Natural killer cell (primary cell): ENCODE data around the gene RAB8A. TPM values are rescaled to one million over a fixed set of nuclear protein-coding genes. Genes with fewer than 3 reads are reported as not detected.

Experiments used
- ATAC-seq, 3 donors: fragments of 150-1000 bp in 2 of 3; fragments of 200-7000 bp in 1 of 3; cut with Tn5 transposase; 1 replicate in 1 of 3; 2 replicates in 2 of 3; pipeline ENCODE4 v1.10.0; 2021; ENCODE audit warnings: mild to moderate bottlenecking in 2 of 3, moderate library complexity in 2 of 3
- DNase-seq, 2 donors: peaks; one replicate each; pipeline versions ENCODE4 v3.0.0 to v3.0.0-alpha.2; 2013 to 2021; ENCODE audit warnings: mixed read lengths in 1 of 2
- H3K27ac ChIP-seq: one replicate; pipeline ENCODE4 v1.5.1; 2013; ENCODE audit warnings: mild to moderate bottlenecking, low read length
- H3K27me3 ChIP-seq: one replicate; pipeline ENCODE4 v1.6.1; 2013; ENCODE audit warnings: low read length; ENCODE audit not compliant: control insufficient read depth, insufficient read depth
- H3K36me3 ChIP-seq: one replicate; pipeline ENCODE4 v1.6.1; 2013; ENCODE audit warnings: low read length; ENCODE audit not compliant: control insufficient read depth, insufficient read depth
- H3K4me1 ChIP-seq: one replicate; pipeline ENCODE4 v1.6.1; 2013; ENCODE audit warnings: low read length; ENCODE audit not compliant: control insufficient read depth, insufficient read depth
- H3K4me3 ChIP-seq: one replicate; pipeline ENCODE4 v1.5.1; 2013; ENCODE audit warnings: low read length
- H3K9me3 ChIP-seq: one replicate; pipeline ENCODE4 v1.6.1; 2013; ENCODE audit warnings: low read length; ENCODE audit not compliant: control insufficient read depth, insufficient read depth
- H3K27ac Mint-ChIP-seq, 2 donors: one replicate each; pipeline ENCODE4 v1.8.0; 2022; ENCODE audit warnings: mild to moderate bottlenecking in 2 of 2, mixed read lengths in 2 of 2, moderate library complexity in 1 of 2
- H3K27me3 Mint-ChIP-seq, 2 donors: one replicate each; pipeline ENCODE4 v1.8.0; 2022; ENCODE audit warnings: low read depth in 2 of 2, mixed read lengths in 2 of 2
- H3K36me3 Mint-ChIP-seq: one replicate; pipeline ENCODE4 v1.8.0; 2022; ENCODE audit warnings: mixed read lengths
- H3K4me1 Mint-ChIP-seq, 2 donors: one replicate each; pipeline ENCODE4 v1.8.0; 2022; ENCODE audit warnings: mixed read lengths in 2 of 2
- H3K4me3 Mint-ChIP-seq: one replicate; pipeline ENCODE4 v1.8.0; 2022; ENCODE audit warnings: mild to moderate bottlenecking, moderate library complexity, mixed read lengths
- H3K9me3 Mint-ChIP-seq, 2 donors: one replicate each; pipeline ENCODE4 v1.8.0; 2022; ENCODE audit warnings: mixed read lengths in 2 of 2
- WGBS: methylation state at CpG from one replicate; pipeline ENCODE4 v1.1.7; 2013; ENCODE audit warnings: missing lambda C conversion rate; ENCODE audit not compliant: insufficient coverage; 5-methylcytosine and 5-hydroxymethylcytosine counted together
- intact Hi-C: fragments of 100-400 bp; cut with micrococcal nuclease; formaldehyde crosslinking; loops from one replicate; pipeline ENCODE4 v1.14.2; 2022
- total RNA-seq, 4 donors: library from RNA; stranded (reverse); fragments of 120-200 nt in 1 of 4; gene quantifications; one replicate each; pipeline versions ENCODE4 v1.2.3 to v1.2.4, GENCODE V29; 2013 to 2022
- TF ChIP-seq, protein P1 (sequence below): fragments of 200-600 bp; IDR thresholded peaks from one replicate; pipeline ENCODE4 v1.8.0; 2022; ENCODE audit warnings: antibody characterized with exemption

RAB8A gene
- total RNA-seq, 3 donors from 2014 or later (not counting 1 experiment from before 2014, with no cell fraction given), result 137 to 161 (median 149) TPM

DNA sequence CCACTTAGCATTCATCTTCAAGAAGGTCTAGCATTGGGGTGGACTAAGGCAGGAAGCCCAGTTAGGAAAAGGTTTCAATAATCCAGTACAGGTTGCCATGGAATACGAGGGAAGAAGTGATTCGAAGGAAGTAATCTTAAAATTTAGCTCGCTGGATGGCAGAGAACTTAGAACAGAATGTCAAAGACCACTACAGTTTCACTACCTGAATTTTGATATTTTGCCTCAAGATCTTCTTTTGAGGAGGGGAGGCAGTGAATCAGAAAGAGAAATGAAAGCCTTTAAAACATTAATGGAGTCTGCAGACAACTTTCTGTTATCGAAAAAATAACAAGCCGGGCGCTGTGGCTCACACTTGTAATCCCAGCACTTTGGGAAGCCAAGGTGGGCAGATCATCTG, 7.0 kb upstream of the RAB8A start:
- Mint-ChIP-seq H3K36me3 (peaks cover 13% of the 10 kb centered on the region), H3K4me3 (no peak overlapping the region), H3K4me1 (peaks cover 0 to 2% of the 10 kb centered on the region in 2 donors), H3K27me3 (no peaks in the 10 kb centered on the region), H3K27ac (peak overlapping the region; percentile 44 to 58), H3K9me3 (no peaks in the 10 kb centered on the region)
- no peak for DNase-seq
- Histone ChIP-seq H3K27me3 (no peaks in the 10 kb centered on the region), H3K4me3 (no peak overlapping the region), H3K36me3 (peaks cover 49% of the 10 kb centered on the region), H3K9me3 (no peaks in the 10 kb centered on the region), H3K27ac (peak overlapping the region; percentile 25), H3K4me1 (peaks cover 4% of the 10 kb centered on the region)
- TF ChIP-seq, protein P1, sequence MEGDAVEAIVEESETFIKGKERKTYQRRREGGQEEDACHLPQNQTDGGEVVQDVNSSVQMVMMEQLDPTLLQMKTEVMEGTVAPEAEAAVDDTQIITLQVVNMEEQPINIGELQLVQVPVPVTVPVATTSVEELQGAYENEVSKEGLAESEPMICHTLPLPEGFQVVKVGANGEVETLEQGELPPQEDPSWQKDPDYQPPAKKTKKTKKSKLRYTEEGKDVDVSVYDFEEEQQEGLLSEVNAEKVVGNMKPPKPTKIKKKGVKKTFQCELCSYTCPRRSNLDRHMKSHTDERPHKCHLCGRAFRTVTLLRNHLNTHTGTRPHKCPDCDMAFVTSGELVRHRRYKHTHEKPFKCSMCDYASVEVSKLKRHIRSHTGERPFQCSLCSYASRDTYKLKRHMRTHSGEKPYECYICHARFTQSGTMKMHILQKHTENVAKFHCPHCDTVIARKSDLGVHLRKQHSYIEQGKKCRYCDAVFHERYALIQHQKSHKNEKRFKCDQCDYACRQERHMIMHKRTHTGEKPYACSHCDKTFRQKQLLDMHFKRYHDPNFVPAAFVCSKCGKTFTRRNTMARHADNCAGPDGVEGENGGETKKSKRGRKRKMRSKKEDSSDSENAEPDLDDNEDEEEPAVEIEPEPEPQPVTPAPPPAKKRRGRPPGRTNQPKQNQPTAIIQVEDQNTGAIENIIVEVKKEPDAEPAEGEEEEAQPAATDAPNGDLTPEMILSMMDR, result no peak
- WGBS, result 51% methylated on average over 6 of the region's 6 CpGs
- no peak for ATAC-seq
- intact Hi-C loops, result no loop called here

DNA sequence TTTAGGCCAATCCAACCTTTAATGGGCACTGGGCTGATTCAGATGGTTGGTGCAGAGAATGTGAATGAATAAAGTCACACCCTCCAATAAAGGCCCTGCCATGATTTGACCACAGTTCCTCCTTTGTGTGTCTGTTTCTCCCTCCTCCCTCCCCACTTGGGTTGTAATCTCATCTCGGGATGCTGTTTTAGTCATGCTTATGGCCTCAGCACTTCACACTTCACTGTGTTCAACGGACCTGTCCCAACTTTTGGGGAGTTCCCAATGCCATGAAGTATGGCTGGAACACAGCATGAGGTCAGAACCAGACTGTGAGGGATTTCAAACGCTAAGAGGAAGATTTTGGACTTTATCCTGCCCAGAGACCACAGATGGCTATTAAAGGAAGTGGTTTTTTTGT, 5.6 kb upstream of the RAB8A start:
- no peaks in the 10 kb centered on the region for H3K27me3 ChIP-seq
- H3K27ac Mint-ChIP-seq, result peak overlapping the region; percentile 9 to 24
- H3K4me1 ChIP-seq, result peaks cover 11% of the 10 kb centered on the region
- H3K27ac ChIP-seq, result peak overlapping the region; percentile 20
- no peak overlapping the region for H3K4me3 Mint-ChIP-seq
- DNase-seq (no peak), ATAC-seq (peak in 2 of 3 donors; percentile 20 to 46)
- no peaks in the 10 kb centered on the region for H3K9me3 Mint-ChIP-seq
- intact Hi-C loops, result no loop called here
- H3K4me1 Mint-ChIP-seq, result peaks cover 0 to 3% of the 10 kb centered on the region in 2 donors
- 38% methylated on average over 3 of the region's 3 CpGs for WGBS
- no peaks in the 10 kb centered on the region for H3K27me3 Mint-ChIP-seq
- peaks cover 12% of the 10 kb centered on the region for H3K36me3 Mint-ChIP-seq
- no peak overlapping the region for H3K4me3 ChIP-seq
- TF ChIP-seq, protein P1, result no peak
- H3K9me3 ChIP-seq, result no peaks in the 10 kb centered on the region
- H3K36me3 ChIP-seq, result peaks cover 37% of the 10 kb centered on the region

DNA sequence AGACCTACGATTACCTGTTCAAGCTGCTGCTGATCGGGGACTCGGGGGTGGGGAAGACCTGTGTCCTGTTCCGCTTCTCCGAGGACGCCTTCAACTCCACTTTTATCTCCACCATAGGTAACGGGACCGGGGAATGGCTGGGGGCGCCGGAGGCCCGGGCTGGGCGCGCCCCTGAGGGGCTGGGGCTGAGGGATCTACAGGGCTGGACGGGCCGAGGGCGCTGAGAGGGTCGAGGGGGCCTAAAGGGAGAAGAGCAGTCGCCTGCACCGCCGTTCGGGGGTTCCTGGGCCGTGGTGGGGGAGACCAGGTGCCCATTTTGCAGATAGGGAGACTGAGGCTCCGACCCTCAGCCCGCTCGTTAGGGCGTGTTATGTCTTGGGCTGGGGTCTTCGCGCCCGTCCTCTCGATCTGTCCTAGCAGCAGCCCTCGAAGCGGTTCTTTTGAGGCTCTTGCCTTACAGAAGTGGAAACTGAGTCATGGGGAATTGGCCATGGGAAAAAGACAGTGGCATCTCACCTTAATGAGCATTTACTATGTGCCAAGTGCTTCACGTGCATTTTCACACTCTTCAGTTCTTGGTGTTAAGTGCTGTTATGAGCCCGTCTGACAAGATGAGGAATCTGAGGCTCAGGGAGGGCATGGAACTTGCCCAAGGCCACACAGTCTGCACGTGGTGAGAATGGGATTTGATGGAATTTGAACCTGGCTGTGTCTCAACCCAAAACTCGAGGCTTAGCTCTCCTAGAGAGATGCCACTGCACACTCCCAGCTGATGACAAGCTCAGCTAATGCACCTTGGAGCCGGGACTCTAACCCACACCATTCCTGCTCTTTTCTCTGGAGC, 442 bp downstream of the RAB8A start:
- DNase-seq, result peak in 1 of 2 donors; percentile 28
- H3K9me3 ChIP-seq, result no peaks in the 10 kb centered on the region

More for the DNA sequence above, 442 bp downstream of the RAB8A start:
- H3K4me1 ChIP-seq, result peaks cover 53% of the 10 kb centered on the region
- H3K4me3 ChIP-seq, result peak overlapping the region; percentile 88
- WGBS, result 2% methylated on average over 37 of the region's 37 CpGs
- TF ChIP-seq, protein P1, result no peak
- no peaks in the 10 kb centered on the region for H3K9me3 Mint-ChIP-seq
- peaks cover 25 to 38% of the 10 kb centered on the region in 2 donors for H3K4me1 Mint-ChIP-seq
- no peak for ATAC-seq
- intact Hi-C loops, result loop anchor here (1.0 to 5.0 kb wide), 5 partner anchors 33 to 73 kb away; partner anchors contain the start of gene FAM32A
- H3K27me3 ChIP-seq, result no peaks in the 10 kb centered on the region
- no peaks in the 10 kb centered on the region for H3K27me3 Mint-ChIP-seq
- H3K36me3 ChIP-seq, result peaks cover 24% of the 10 kb centered on the region
- peak overlapping the region; percentile 96 for H3K4me3 Mint-ChIP-seq
- no peaks in the 10 kb centered on the region for H3K36me3 Mint-ChIP-seq
- H3K27ac Mint-ChIP-seq, result peak overlapping the region; percentile 92 to 97
- peak overlapping the region; percentile 91 for H3K27ac ChIP-seq
